Gastroesophageal sphincter (tissue), 3 donors: ENCODE data around the gene SF3B4.

Source experiments
- POLR2A ChIP-seq, 2 donors: fragments of 450-650 bp; IDR thresholded peaks; one replicate each; pipeline ENCODE4 v1.6.1; 2017; ENCODE audit warnings: antibody characterized with exemption in 2 of 2, mild to moderate bottlenecking in 2 of 2, moderate library complexity in 1 of 2
- POLR2AphosphoS5 ChIP-seq: sonication (generic); formaldehyde crosslinking; IDR thresholded peaks from one replicate; pipeline ENCODE4 v1.6.1; 2017; ENCODE audit warnings: antibody characterized with exemption
- TF ChIP-seq, protein P1 (sequence below), 4 experiments: fragments of 200-600 bp in 2 of 4; fragments of 450-650 bp in 2 of 4; sonication (generic) in 1 of 4; IDR thresholded peaks; one replicate each; pipeline ENCODE4 v1.5.1; 2017 to 2019; ENCODE audit warnings: antibody characterized with exemption in 4 of 4, mild to moderate bottlenecking in 2 of 4, moderate library complexity in 2 of 4

DNA sequence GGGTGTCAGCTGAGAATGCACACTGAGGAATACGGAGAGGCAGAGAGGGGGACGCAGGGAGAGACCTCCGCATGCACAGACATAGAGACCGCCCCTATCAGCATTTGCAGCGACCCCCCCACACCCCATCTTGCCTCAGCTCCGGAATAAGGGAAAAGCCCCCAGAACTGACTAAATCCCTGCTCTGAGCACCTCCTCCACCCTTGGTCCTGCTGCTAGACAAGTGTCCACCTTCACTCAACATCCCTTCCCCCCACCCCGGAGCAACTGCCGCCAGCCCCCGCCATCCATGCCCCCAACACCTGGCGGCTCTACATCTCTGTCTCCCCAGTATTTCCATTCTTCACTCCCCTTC lies 10.7 kb downstream of the SF3B4 start:
- TF ChIP-seq, protein P1, sequence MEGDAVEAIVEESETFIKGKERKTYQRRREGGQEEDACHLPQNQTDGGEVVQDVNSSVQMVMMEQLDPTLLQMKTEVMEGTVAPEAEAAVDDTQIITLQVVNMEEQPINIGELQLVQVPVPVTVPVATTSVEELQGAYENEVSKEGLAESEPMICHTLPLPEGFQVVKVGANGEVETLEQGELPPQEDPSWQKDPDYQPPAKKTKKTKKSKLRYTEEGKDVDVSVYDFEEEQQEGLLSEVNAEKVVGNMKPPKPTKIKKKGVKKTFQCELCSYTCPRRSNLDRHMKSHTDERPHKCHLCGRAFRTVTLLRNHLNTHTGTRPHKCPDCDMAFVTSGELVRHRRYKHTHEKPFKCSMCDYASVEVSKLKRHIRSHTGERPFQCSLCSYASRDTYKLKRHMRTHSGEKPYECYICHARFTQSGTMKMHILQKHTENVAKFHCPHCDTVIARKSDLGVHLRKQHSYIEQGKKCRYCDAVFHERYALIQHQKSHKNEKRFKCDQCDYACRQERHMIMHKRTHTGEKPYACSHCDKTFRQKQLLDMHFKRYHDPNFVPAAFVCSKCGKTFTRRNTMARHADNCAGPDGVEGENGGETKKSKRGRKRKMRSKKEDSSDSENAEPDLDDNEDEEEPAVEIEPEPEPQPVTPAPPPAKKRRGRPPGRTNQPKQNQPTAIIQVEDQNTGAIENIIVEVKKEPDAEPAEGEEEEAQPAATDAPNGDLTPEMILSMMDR (IDR thresholded peaks at IDR 0.05), result no peak
- TF ChIP-seq POLR2A (IDR thresholded peaks at IDR 0.05) (no peak), POLR2AphosphoS5 (no peak)
